ENCODE measurements around the gene LAMC3.
A peak's percentile ranks its signal among the peaks of the same experiment; 100 is the strongest.

Gene LAMC3

GRCh38 chr9:131045300-131046092 lies 36.5 kb downstream of the LAMC3 start:
- peak; percentile 16 to 28 for DNase-seq (ENCODE audit: low read depth in 2 of 2)

GRCh38 chr9:131046093-131046380 lies 37.1 kb downstream of the LAMC3 start:
- DNase-seq (ENCODE audit: low read depth in 2 of 2): no peak

GRCh38 chr9:131046581-131047202 lies 37.7 kb downstream of the LAMC3 start:
- peak; percentile 50 to 53 for DNase-seq (ENCODE audit: low read depth in 2 of 2)

- DNase-seq (ENCODE audit: low read depth in 2 of 2): no peak
Observed at GRCh38 chr9:131048332-131048731, 39.4 kb downstream of the LAMC3 start.

GRCh38 chr9:131048820-131049219 lies 39.8 kb downstream of the LAMC3 start:
- DNase-seq (ENCODE audit: low read depth in 2 of 2): no peak

- DNase-seq (ENCODE audit: low read depth in 2 of 2): no peak
Observed at GRCh38 chr9:131049829-131050715, 41.1 kb downstream of the LAMC3 start.

GRCh38 chr9:131050831-131051230 lies 41.9 kb downstream of the LAMC3 start:
- DNase-seq (ENCODE audit: low read depth in 2 of 2): no peak

- no peak for DNase-seq (ENCODE audit: low read depth in 2 of 2)
Observed at GRCh38 chr9:131051592-131052517, 42.9 kb downstream of the LAMC3 start.

GRCh38 chr9:131053896-131054295 lies 44.9 kb downstream of the LAMC3 start:
- DNase-seq (ENCODE audit: low read depth in 2 of 2): no peak

GRCh38 chr9:131056781-131057506 lies 48.0 kb downstream of the LAMC3 start:
- DNase-seq (ENCODE audit: low read depth in 2 of 2): no peak

- no peak for DNase-seq (ENCODE audit: low read depth in 2 of 2)
Observed at GRCh38 chr9:131060900-131061630, 52.1 kb downstream of the LAMC3 start.

GRCh38 chr9:131062969-131063368 lies 54.0 kb downstream of the LAMC3 start:
- no peak for DNase-seq (ENCODE audit: low read depth in 2 of 2)

- no peak for DNase-seq (ENCODE audit: low read depth in 2 of 2)
Observed at GRCh38 chr9:131065599-131065998, 56.6 kb downstream of the LAMC3 start.

GRCh38 chr9:131067625-131068024 lies 58.7 kb downstream of the LAMC3 start:
- DNase-seq (ENCODE audit: low read depth in 2 of 2): no peak

- DNase-seq (ENCODE audit: low read depth in 2 of 2): no peak
Observed at GRCh38 chr9:131068076-131068816, 59.3 kb downstream of the LAMC3 start.

GRCh38 chr9:131069699-131070098 lies 60.7 kb downstream of the LAMC3 start:
- DNase-seq (ENCODE audit: low read depth in 2 of 2): no peak

- DNase-seq (ENCODE audit: low read depth in 2 of 2): no peak
Observed at GRCh38 chr9:131072107-131072870, 63.3 kb downstream of the LAMC3 start.

GRCh38 chr9:131072871-131073237 lies 63.9 kb downstream of the LAMC3 start:
- no peak for DNase-seq (ENCODE audit: low read depth in 2 of 2)
